H1 (cell line): Measurements from ENCODE around the gene RPA3. TPM values are rescaled to one million over a fixed set of nuclear protein-coding genes. Genes with fewer than 3 reads are reported as not detected.

Experiments used
- CTCF ChIA-PET: fragments of 300-600 bp; sonication (Branson Sonifier 250); formaldehyde crosslinking; loops from one replicate; lab custom pipeline; 2021; ENCODE audit not compliant: partially characterized antibody; lab: Charles Lee
- POLR2A ChIA-PET: fragments of 300-600 bp; sonication (Branson Sonifier 250); formaldehyde crosslinking; loops from one replicate; lab custom pipeline; 2021; ENCODE audit warnings: inconsistent platforms; ENCODE audit not compliant: partially characterized antibody; lab: Charles Lee
- DNase-seq, 2 experiments: peaks; one replicate each; pipeline versions ENCODE4 v3.0.0 to v3.0.0-alpha.2; 2010 to 2022; ENCODE audit warnings: low spot score in 2 of 2, low read depth in 1 of 2, mixed read lengths in 1 of 2
- FAIRE-seq: peaks from 2 replicates; lab custom pipeline; 2011; peaks lifted over from hg19 to GRCh38; lab: Jason Lieb, UNC
- H2AFZ ChIP-seq: 2 replicates; pipeline ENCODE4 v1.8.1; 2012; ENCODE audit warnings: low read length, inconsistent platforms
- H2AK5ac ChIP-seq: 2 replicates; pipeline ENCODE4 v1.6.1; 2013; ENCODE audit warnings: low read depth, low read length
- H2BK120ac ChIP-seq: replicated peaks from 2 replicates; pipeline ENCODE3; 2013; ENCODE audit warnings: low read depth, low read length, inconsistent platforms
- H2BK12ac ChIP-seq: 2 replicates; pipeline ENCODE4 v1.6.1; 2013; ENCODE audit warnings: low read depth, low read length
- H2BK15ac ChIP-seq: 2 replicates; pipeline ENCODE4 v1.6.1; 2013; ENCODE audit warnings: low read length
- H2BK20ac ChIP-seq: 2 replicates; pipeline ENCODE4 v1.6.1; 2013; ENCODE audit warnings: low read length
- H2BK5ac ChIP-seq: 2 replicates; pipeline ENCODE4 v1.6.1; 2013; ENCODE audit warnings: low read depth, low read length
- H3K14ac ChIP-seq: 2 replicates; pipeline ENCODE4 v1.6.1; 2013; ENCODE audit warnings: inconsistent platforms; ENCODE audit not compliant: insufficient read length
- H3K18ac ChIP-seq: 2 replicates; pipeline ENCODE4 v1.6.1; 2013; ENCODE audit warnings: low read length; ENCODE audit errors: extremely low read depth
- H3K23ac ChIP-seq: 2 replicates; pipeline ENCODE4 v1.6.1; 2013; ENCODE audit warnings: inconsistent platforms; ENCODE audit not compliant: insufficient read length
- H3K23me2 ChIP-seq: 2 replicates; pipeline ENCODE4 v1.6.1; 2013; ENCODE audit warnings: low read depth, low read length
- H3K27ac ChIP-seq: 2 replicates; pipeline ENCODE4 v1.6.1; 2011; ENCODE audit warnings: low read depth, low read length, inconsistent platforms
- H3K27me3 ChIP-seq, 4 experiments: replicated peaks in 1 of 4; 1 replicate in 1 of 4; 2 replicates in 3 of 4; pipeline versions ENCODE4 v1.6.1 to v1.8.1; 2011 to 2013; ENCODE audit warnings: low read length in 3 of 4, mild to moderate bottlenecking in 3 of 4, inconsistent platforms in 2 of 4, mixed read lengths in 2 of 4, moderate library complexity in 1 of 4; ENCODE audit not compliant: control insufficient read depth in 3 of 4, insufficient read depth in 3 of 4; ENCODE audit errors: extremely low read depth in 1 of 4
- H3K36me3 ChIP-seq, 4 experiments: 2 replicates each; pipeline versions ENCODE4 v1.6.1 to v1.8.1; 2011 to 2013; ENCODE audit warnings: mild to moderate bottlenecking in 4 of 4, low read length in 3 of 4, moderate library complexity in 2 of 4, control low read depth in 1 of 4, inconsistent platforms in 1 of 4; ENCODE audit not compliant: insufficient read depth in 4 of 4, control insufficient read depth in 2 of 4
- H3K4ac ChIP-seq: replicated peaks from 2 replicates; pipeline ENCODE3; 2013; ENCODE audit warnings: low read length, low read depth, mixed read lengths, inconsistent platforms; ENCODE audit not compliant: insufficient read length
- H3K4me1 ChIP-seq, 4 experiments: replicated peaks in 1 of 4; 1 replicate in 1 of 4; 2 replicates in 3 of 4; pipeline versions ENCODE4 v1.6.1 to v1.8.1; 2011 to 2013; ENCODE audit warnings: low read length in 3 of 4, inconsistent platforms in 2 of 4, mixed read lengths in 1 of 4; ENCODE audit not compliant: insufficient read depth in 4 of 4, control insufficient read depth in 3 of 4
- H3K4me2 ChIP-seq, 2 experiments: 2 replicates each; pipeline versions ENCODE4 v1.6.1 to v1.8.1; 2011 to 2013; ENCODE audit warnings: low read depth in 2 of 2, low read length in 2 of 2, control low read depth in 1 of 2, inconsistent platforms in 1 of 2, mild to moderate bottlenecking in 1 of 2; ENCODE audit not compliant: insufficient read depth in 1 of 2
- H3K4me3 ChIP-seq, 4 experiments: fragments of 200-600, 300-600 bp in 1 of 4; sonication (generic), shearing (Covaris generic), sonication (Bioruptor Twin) in 1 of 4; 2 replicates each; pipeline versions ENCODE4 v1.5.1 to v1.8.1; 2011 to 2016; ENCODE audit warnings: low read length in 4 of 4, low read depth in 3 of 4, control low read depth in 2 of 4, inconsistent platforms in 2 of 4, mild to moderate bottlenecking in 2 of 4, mixed read lengths in 1 of 4, moderate library complexity in 1 of 4; ENCODE audit not compliant: insufficient read depth in 2 of 4; ENCODE audit errors: extremely low read depth in 1 of 4
- H3K56ac ChIP-seq: replicated peaks from 2 replicates; pipeline ENCODE3; 2013; ENCODE audit warnings: low read depth, mild to moderate bottlenecking, mixed read lengths, low read length, inconsistent platforms; ENCODE audit not compliant: insufficient read length
- H3K79me1 ChIP-seq: 2 replicates; pipeline ENCODE4 v1.6.1; 2013; ENCODE audit warnings: low read depth, low read length, control low read depth
- H3K79me2 ChIP-seq, 2 experiments: 2 replicates each; pipeline versions ENCODE4 v1.6.1 to v1.8.1; 2012 to 2013; ENCODE audit warnings: low read length in 2 of 2, mild to moderate bottlenecking in 2 of 2, inconsistent platforms in 1 of 2; ENCODE audit not compliant: insufficient read depth in 2 of 2, control insufficient read depth in 1 of 2
- H3K9ac ChIP-seq, 4 experiments: replicated peaks in 1 of 4; 1 replicate in 1 of 4; 2 replicates in 3 of 4; pipeline versions ENCODE4 v1.6.1 to v1.8.1; 2011 to 2013; ENCODE audit warnings: low read depth in 3 of 4, low read length in 3 of 4, control low read depth in 2 of 4, mild to moderate bottlenecking in 2 of 4, moderate library complexity in 2 of 4, inconsistent platforms in 1 of 4; ENCODE audit errors: extremely low read depth in 1 of 4
- H3K9me3 ChIP-seq, 2 experiments: 2 replicates each; pipeline versions ENCODE4 v1.6.1 to v1.8.1; 2012 to 2013; ENCODE audit warnings: mild to moderate bottlenecking in 2 of 2, moderate library complexity in 2 of 2, control low read depth in 1 of 2, inconsistent platforms in 1 of 2, low read depth in 1 of 2, low read length in 1 of 2, mixed read lengths in 1 of 2; ENCODE audit not compliant: insufficient read depth in 2 of 2
- H4K20me1 ChIP-seq, 2 experiments: replicated peaks in 1 of 2; 2 replicates each; pipeline versions ENCODE3 to v1.8.1; 2011 to 2013; ENCODE audit warnings: inconsistent platforms in 2 of 2, low read length in 2 of 2, mild to moderate bottlenecking in 1 of 2; ENCODE audit not compliant: insufficient read depth in 2 of 2, control insufficient read depth in 1 of 2
- H4K5ac ChIP-seq: 2 replicates; pipeline ENCODE4 v1.6.1; 2013; ENCODE audit warnings: low read length, low read depth, mixed read lengths, inconsistent platforms; ENCODE audit not compliant: insufficient read length
- H4K8ac ChIP-seq: 2 replicates; pipeline ENCODE4 v1.8.0; 2013; ENCODE audit warnings: mild to moderate bottlenecking, moderate library complexity, low read length, inconsistent platforms; ENCODE audit not compliant: insufficient read depth; ENCODE audit errors: extremely low read depth
- H4K91ac ChIP-seq: replicated peaks from 2 replicates; pipeline ENCODE3; 2013; ENCODE audit warnings: low read length, mixed read lengths, inconsistent platforms; ENCODE audit not compliant: insufficient read length
- CHD1 ChIP-seq: IDR thresholded peaks from 2 replicates; pipeline ENCODE4 v1.6.1; 2012; ENCODE audit warnings: low read depth, low read length, improper control_type of control experiment
- CHD2 ChIP-seq: IDR thresholded peaks from 2 replicates; pipeline ENCODE4 v1.6.1; 2012; ENCODE audit warnings: low read length, improper control_type of control experiment
- EP300 ChIP-seq, 2 experiments: IDR thresholded peaks; 1 replicate in 1 of 2; 2 replicates in 1 of 2; pipeline ENCODE4 v1.6.1; 2011 to 2012; ENCODE audit warnings: low read depth in 2 of 2, low read length in 2 of 2, mild to moderate bottlenecking in 2 of 2, borderline replicate concordance in 1 of 2, inconsistent platforms in 1 of 2, moderate library complexity in 1 of 2
- MAFK ChIP-seq: IDR thresholded peaks from 2 replicates; pipeline ENCODE4 v1.6.1; 2012; ENCODE audit warnings: low read depth, mild to moderate bottlenecking, improper control_type of control experiment, low read length
- POLR2A ChIP-seq, 2 experiments: IDR thresholded peaks; 1 replicate in 1 of 2; 2 replicates in 1 of 2; pipeline ENCODE4 v1.6.1; 2011; ENCODE audit warnings: low read depth in 2 of 2, low read length in 2 of 2, mild to moderate bottlenecking in 2 of 2; ENCODE audit errors: control extremely low read depth in 1 of 2
- SAP30 ChIP-seq: fragments of 300-600 bp; sonication (generic); IDR thresholded peaks from 2 replicates; pipeline ENCODE4 v1.7.1; 2012; ENCODE audit warnings: low read length, moderate library complexity, mild to moderate bottlenecking, inconsistent platforms; ENCODE audit not compliant: insufficient read depth, insufficient replicate concordance
- SIX5 ChIP-seq: IDR thresholded peaks from 2 replicates; pipeline ENCODE4 v1.6.1; 2011; ENCODE audit warnings: mild to moderate bottlenecking, low read depth, low read length
- SP2 ChIP-seq: IDR thresholded peaks from 2 replicates; pipeline ENCODE4 v1.6.1; 2012; ENCODE audit warnings: mild to moderate bottlenecking, low read length, inconsistent platforms
- TBP ChIP-seq: IDR thresholded peaks from 2 replicates; pipeline ENCODE4 v1.6.1; 2011; ENCODE audit warnings: low read depth, low read length, improper control_type of control experiment
- USF2 ChIP-seq: IDR thresholded peaks from 2 replicates; pipeline ENCODE4 v1.6.1; 2011; ENCODE audit warnings: low read length, improper control_type of control experiment
- YY1 ChIP-seq: IDR thresholded peaks from 2 replicates; pipeline ENCODE4 v1.6.1; 2011; ENCODE audit warnings: low read depth, mild to moderate bottlenecking, low read length
- WGBS, 2 experiments: shearing (Covaris generic) in 1 of 2; methylation state at CpG; one replicate each; pipeline versions ENCODE4 v1.1.6 to v1.1.7; 2013 to 2015; ENCODE audit warnings: low lambda C conversion rate in 2 of 2, mixed read lengths in 2 of 2, inconsistent platforms in 1 of 2, low coverage in 1 of 2, missing lambda C conversion rate in 1 of 2; ENCODE audit not compliant: insufficient replicate concordance in 2 of 2, insufficient coverage in 1 of 2, insufficient read length in 1 of 2; ENCODE audit errors: extremely low coverage in 1 of 2, missing lambda C conversion rate in 1 of 2; 5-methylcytosine and 5-hydroxymethylcytosine counted together
- polyA plus RNA-seq, 7 experiments: library from polyadenylated mRNA; depleted of rRNA in 3 of 7; stranded (reverse) in 5 of 7; unstranded in 2 of 7; fragments of >200 nt in 5 of 7; fragments of 200-250 nt in 2 of 7; gene quantifications; 1 replicate in 5 of 7; 2 replicates in 1 of 7; 4 replicates in 1 of 7; pipeline versions ENCODE4 v1.2.1 to v1.2.3, GENCODE V29; 2011 to 2013; ENCODE audit warnings: missing spikeins in 2 of 7, mixed read lengths in 2 of 7
- total RNA-seq: library from RNA; stranded (reverse); fragmentation: NEBNext Ultra II Directional; extraction: Animal tissue kit (Norgen Biotek cat#: 25700); gene quantifications from 2 replicates; pipeline ENCODE4 v1.2.1, GENCODE V29; 2021

RPA3 gene
- total and polyA plus RNA-seq, 2 of the 8 experiments (the other 6 are each of a cell fraction or from before 2014, with no cell fraction given): 60.2 to 105 TPM

GRCh38 chr7:7757576-7757975 lies 39.2 kb upstream of the RPA3 start:
- Histone ChIP-seq H3K27me3 (peaks cover 0 to 1% (median 0%) of the 10 kb centered on the region in 4 experiments; a peak in 1 of 7 replicates), H3K27ac (no peak overlapping the region)

More at GRCh38 chr7:7757576-7757975, 39.2 kb upstream of the RPA3 start:
- H4K8ac ChIP-seq: no peak overlapping the region
- H3K18ac ChIP-seq: no peak overlapping the region
- no peak overlapping the region for H4K91ac ChIP-seq
- TF ChIP-seq CHD1: no peak
- TF ChIP-seq MAFK: no peak
- no peak for TF ChIP-seq EP300 (IDR thresholded peaks at IDR 0.05; ENCODE audit: borderline replicate concordance in 1 of 2, low read depth in 2 of 2, low read length in 2 of 2)
- TF ChIP-seq USF2: no peak
- no peak for TF ChIP-seq SP2
- no peak for TF ChIP-seq POLR2A (IDR thresholded peaks at IDR 0.05; ENCODE audit: control extremely low read depth in 1 of 2, low read depth in 2 of 2, low read length in 2 of 2)
- TF ChIP-seq TBP: no peak
- TF ChIP-seq SAP30: no peak
- no peak for TF ChIP-seq YY1
- no peak for TF ChIP-seq SIX5
- TF ChIP-seq CHD2: no peak
- H4K20me1 ChIP-seq: no peaks in the 10 kb centered on the region
- no peak overlapping the region for H2BK20ac ChIP-seq
- H2BK15ac ChIP-seq: no peak overlapping the region
- FAIRE-seq: no peak
- H4K5ac ChIP-seq: no peak overlapping the region
- 93% methylated on average over 4 of the region's 4 CpGs; no CpG with 5 or more reads in 1 of the 2 experiments for WGBS, 2 experiments
- no peak overlapping the region for H2AK5ac ChIP-seq
- ChIA-PET POLR2A (interaction anchor here (0.5 kb wide), 1 partner anchor 286 kb away, joined by 4 read pairs; no protein-coding TSS in a partner anchor), CTCF (interaction anchor here (1.0 to 1.8 kb wide), 3 partner anchors 24 to 218 kb away, joined by 3 read pairs; no protein-coding TSS in a partner anchor)
- H3K4me1 ChIP-seq: no peaks in the 10 kb centered on the region
- no peaks in the 10 kb centered on the region for H3K23me2 ChIP-seq
- no peak overlapping the region for H3K4me2 ChIP-seq
- H2BK12ac ChIP-seq: no peak overlapping the region
- H3K79me1 ChIP-seq: no peaks in the 10 kb centered on the region
- H3K4me3 ChIP-seq: no peak overlapping the region
- no peak overlapping the region for H3K4ac ChIP-seq
- H3K23ac ChIP-seq: no peak overlapping the region
- H3K36me3 ChIP-seq: no peaks in the 10 kb centered on the region
- no peak overlapping the region for H2BK120ac ChIP-seq
- no peaks in the 10 kb centered on the region for H3K79me2 ChIP-seq
- H3K9ac ChIP-seq: no peak overlapping the region
- no peak overlapping the region for H2BK5ac ChIP-seq
- H3K14ac ChIP-seq: no peak overlapping the region
- H3K9me3 ChIP-seq: no peaks in the 10 kb centered on the region
- H2AFZ ChIP-seq: no peak overlapping the region
- no peak for DNase-seq
- H3K56ac ChIP-seq: no peak overlapping the region
